Gastrocnemius medialis (tissue), 4 donors: Measurements from ENCODE around the gene MSH3.

Source experiments
- POLR2A ChIP-seq, 2 donors: fragments of 450-650 bp; IDR thresholded peaks; one replicate each; pipeline ENCODE4 v1.6.1; 2017; ENCODE audit warnings: antibody characterized with exemption in 2 of 2, mild to moderate bottlenecking in 2 of 2, moderate library complexity in 2 of 2
- TF ChIP-seq, protein P1 (sequence below), 5 experiments: fragments of 450-650 bp in 3 of 5; fragments of 200-600 bp in 2 of 5; sonication (generic) in 2 of 5; IDR thresholded peaks in 4 of 5; conservative IDR thresholded peaks in 1 of 5; 1 replicate in 4 of 5; 2 replicates in 1 of 5; pipeline ENCODE4 v1.5.1; 2016 to 2019; ENCODE audit warnings: antibody characterized with exemption in 5 of 5, mild to moderate bottlenecking in 3 of 5, moderate library complexity in 3 of 5

DNA sequence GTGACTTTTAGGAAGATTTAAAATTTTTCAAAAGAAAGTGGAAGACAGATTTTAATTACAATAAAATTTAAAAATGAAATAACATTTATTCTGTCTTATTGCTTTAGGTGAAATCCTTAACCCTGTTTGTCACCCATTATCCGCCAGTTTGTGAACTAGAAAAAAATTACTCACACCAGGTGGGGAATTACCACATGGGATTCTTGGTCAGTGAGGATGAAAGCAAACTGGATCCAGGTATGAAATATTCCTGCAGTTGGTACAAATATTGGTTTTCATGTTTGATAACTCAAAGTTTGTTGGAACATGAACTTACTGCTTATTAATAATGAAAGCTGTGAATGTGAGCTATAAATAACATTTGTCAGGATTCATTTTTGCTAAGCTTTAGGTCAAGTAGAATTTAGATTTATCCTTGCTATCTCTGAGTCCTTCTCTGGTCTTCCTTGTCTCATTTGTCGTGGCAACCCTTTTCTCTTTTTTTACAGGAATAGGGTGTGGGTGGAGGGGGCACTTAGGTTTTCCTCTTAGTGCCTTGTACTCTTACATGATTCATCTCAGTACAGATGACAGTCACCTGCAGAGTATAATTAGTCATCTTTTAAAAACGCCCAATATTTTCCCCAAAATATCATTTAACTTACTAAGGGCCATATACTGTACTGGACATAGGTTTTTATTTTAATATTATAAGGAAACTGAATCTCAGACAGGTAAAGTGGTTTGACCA lies 210.4 kb downstream of the MSH3 start:
- TF ChIP-seq POLR2A (IDR thresholded peaks at IDR 0.05): no peak
- TF ChIP-seq, protein P1, sequence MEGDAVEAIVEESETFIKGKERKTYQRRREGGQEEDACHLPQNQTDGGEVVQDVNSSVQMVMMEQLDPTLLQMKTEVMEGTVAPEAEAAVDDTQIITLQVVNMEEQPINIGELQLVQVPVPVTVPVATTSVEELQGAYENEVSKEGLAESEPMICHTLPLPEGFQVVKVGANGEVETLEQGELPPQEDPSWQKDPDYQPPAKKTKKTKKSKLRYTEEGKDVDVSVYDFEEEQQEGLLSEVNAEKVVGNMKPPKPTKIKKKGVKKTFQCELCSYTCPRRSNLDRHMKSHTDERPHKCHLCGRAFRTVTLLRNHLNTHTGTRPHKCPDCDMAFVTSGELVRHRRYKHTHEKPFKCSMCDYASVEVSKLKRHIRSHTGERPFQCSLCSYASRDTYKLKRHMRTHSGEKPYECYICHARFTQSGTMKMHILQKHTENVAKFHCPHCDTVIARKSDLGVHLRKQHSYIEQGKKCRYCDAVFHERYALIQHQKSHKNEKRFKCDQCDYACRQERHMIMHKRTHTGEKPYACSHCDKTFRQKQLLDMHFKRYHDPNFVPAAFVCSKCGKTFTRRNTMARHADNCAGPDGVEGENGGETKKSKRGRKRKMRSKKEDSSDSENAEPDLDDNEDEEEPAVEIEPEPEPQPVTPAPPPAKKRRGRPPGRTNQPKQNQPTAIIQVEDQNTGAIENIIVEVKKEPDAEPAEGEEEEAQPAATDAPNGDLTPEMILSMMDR (IDR thresholded peaks at IDR 0.05 in 4 of 5, conservative IDR thresholded peaks at IDR 0.05 in 1 of 5): no peak
